Gastrocnemius medialis (tissue), 4 donors: ENCODE data around the gene CDA.
A peak's percentile ranks its signal among the peaks of the same experiment; 100 is the strongest.

Experiments
- POLR2A ChIP-seq, 2 donors: fragments of 450-650 bp; IDR thresholded peaks; one replicate each; pipeline ENCODE4 v1.6.1; 2017; ENCODE audit warnings: antibody characterized with exemption in 2 of 2, mild to moderate bottlenecking in 2 of 2, moderate library complexity in 2 of 2
- TF ChIP-seq, protein P1 (sequence below), 5 experiments: fragments of 450-650 bp in 3 of 5; fragments of 200-600 bp in 2 of 5; sonication (generic) in 2 of 5; IDR thresholded peaks in 4 of 5; conservative IDR thresholded peaks in 1 of 5; 1 replicate in 4 of 5; 2 replicates in 1 of 5; pipeline ENCODE4 v1.5.1; 2016 to 2019; ENCODE audit warnings: antibody characterized with exemption in 5 of 5, mild to moderate bottlenecking in 3 of 5, moderate library complexity in 3 of 5

DNA sequence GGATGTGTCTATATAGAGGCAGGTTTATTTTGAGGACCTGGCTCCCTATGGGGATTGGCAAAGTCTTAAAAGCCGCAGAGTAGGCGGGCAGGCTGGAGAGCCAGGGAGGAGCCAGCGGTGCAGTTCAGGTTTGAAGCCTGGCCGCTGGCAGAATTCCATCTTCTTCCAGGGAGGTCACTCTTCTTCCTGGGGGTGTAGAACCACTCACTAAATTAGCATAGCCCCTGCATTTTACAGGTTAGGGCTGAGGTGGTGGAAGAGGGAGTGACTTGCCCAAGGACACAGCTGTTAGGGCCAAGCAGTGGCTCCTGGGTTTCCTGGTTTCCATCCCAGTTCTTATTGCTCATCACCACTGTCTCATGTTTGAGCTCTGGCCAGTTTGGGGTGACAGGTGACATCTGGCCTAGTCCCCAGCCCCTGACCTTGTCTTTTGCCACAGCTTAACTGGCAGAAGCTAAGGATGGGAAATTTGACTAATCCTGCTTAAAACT lies 45.7 kb downstream of the CDA start:
- TF ChIP-seq, protein P1, sequence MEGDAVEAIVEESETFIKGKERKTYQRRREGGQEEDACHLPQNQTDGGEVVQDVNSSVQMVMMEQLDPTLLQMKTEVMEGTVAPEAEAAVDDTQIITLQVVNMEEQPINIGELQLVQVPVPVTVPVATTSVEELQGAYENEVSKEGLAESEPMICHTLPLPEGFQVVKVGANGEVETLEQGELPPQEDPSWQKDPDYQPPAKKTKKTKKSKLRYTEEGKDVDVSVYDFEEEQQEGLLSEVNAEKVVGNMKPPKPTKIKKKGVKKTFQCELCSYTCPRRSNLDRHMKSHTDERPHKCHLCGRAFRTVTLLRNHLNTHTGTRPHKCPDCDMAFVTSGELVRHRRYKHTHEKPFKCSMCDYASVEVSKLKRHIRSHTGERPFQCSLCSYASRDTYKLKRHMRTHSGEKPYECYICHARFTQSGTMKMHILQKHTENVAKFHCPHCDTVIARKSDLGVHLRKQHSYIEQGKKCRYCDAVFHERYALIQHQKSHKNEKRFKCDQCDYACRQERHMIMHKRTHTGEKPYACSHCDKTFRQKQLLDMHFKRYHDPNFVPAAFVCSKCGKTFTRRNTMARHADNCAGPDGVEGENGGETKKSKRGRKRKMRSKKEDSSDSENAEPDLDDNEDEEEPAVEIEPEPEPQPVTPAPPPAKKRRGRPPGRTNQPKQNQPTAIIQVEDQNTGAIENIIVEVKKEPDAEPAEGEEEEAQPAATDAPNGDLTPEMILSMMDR (IDR thresholded peaks at IDR 0.05 in 4 of 5, conservative IDR thresholded peaks at IDR 0.05 in 1 of 5), result no peak
- TF ChIP-seq POLR2A (IDR thresholded peaks at IDR 0.05), result peak in 1 of 2 donors; percentile 26
